NCI-H146 (cell line): Measurements from ENCODE around the gene NNAT.
"Not testable (repeated sequence)": the region's sequence is repeated elsewhere in the genome, so short reads cannot be mapped to it uniquely, and the experiment has no call there.

Experiments used
- DNase-seq: peaks from one replicate; lab custom pipeline; 2025; lab: John Stamatoyannopoulos, UW

NNAT gene

DNA sequence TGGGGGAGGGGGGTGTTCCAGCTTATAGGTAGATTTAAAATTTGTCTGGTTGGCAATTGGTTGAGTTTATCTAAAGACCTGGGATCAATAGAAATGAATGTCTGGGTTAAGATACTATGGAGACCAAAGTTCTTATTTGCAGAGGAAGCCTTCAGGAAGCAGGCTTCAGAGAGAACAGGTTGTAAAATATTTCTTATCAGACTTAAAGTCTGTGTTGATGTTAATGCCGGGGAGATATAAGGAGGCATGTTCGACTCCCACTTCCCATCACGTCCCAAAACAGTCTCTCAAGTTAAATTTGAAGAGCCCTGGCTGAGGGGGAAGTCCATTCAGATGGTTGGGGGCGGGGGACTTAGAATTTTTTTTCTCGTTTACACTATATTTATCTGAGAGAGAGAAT lies 19.0 kb downstream of the NNAT start:
- DNase-seq: no peak

DNA sequence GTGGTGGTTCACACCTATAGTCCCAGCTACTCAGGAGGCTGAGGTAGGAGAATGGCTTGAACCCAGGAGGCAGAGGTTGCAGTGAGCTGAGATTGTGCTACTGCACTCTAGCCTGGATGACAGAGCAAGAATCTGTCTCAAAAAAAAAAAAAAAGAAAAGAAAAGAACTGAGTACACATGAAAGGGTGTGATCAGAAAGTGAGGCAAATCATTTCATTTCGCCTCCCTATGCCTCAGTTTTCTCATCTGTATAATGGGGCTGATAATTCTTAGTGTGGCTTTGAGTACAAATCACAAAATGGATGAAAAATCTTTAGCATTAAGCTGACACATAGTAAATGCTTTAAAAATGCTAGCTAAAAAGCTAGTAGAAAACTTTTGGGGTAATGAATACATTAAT lies 19.8 kb downstream of the NNAT start:
- not testable (repeated sequence) for DNase-seq

DNA sequence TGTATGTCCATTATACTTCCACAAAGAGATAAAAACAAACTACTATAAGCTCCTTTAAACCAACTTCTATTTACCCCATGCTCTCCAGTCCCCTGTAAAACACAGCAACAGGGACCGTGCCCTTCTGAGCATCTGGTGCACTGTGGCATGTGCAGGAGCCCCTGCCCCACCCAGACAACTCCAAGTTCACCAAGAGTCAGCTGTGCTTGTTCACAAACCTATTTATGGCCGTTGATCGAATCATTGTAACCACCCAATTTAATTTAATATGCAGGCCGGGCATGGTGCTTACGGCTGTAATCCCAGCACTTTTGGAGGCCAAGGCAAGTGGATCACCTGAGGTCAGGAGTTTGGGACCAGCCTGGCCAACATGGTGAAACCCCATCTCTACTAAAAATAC lies 20.3 kb downstream of the NNAT start:
- DNase-seq: no peak

DNA sequence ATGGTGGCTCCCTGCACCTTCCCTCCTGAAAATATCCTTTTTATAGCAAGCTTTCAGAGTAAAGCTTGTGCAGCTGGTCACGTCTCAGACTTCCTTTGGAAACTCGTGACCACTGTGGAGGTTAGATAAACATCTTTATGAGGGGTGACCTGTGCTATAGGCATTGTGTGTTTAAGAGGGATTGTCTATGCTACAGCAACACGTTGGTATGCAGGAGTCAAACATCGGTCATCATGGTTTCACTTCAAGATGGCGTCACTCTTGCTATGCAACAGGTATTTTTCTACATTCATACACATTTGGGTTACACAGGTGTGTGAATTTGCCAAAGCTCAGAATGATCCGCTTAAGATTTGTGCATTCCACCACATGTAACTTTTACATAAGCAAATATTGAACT lies 21.2 kb downstream of the NNAT start:
- DNase-seq: peak; percentile 41

DNA sequence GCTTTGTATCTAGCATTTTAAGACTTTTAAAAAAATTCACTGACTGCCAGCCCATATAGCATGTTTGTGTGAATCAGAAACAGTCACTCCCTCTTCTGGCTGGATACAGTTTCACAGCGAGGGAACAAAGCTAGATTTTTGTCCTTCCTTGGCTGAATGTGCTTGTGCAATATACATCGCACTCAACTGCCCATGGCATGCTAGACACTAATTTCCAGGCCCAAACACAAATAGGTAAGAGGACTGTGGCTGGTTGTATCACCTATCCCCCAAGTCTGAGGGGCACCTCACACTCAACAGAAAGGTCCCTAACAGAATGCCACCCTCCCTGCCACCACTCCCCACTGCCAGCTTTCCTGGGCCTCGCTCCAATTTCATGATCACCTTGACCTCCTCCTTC lies 22.8 kb downstream of the NNAT start:
- DNase-seq: no peak

DNA sequence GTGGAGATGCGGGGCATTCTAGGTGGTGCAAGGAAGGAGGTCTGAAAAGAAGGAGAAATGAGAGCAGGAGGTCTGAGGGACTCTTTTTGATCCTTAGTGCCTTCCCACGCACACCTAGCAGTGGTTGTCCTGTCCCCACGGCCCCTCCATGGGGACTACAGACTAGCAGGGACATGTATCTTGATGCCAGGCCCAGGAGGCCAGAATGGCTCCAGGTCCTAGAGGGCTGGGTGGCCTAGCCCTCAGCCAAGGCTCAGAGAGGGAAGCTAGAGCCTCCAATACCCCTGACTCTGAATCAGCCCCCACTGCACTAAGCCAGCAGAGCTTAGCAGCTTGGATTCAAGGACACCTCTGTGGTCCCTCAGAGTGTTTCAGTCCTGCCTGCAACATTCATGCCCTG lies 23.3 kb downstream of the NNAT start:
- DNase-seq: no peak

DNA sequence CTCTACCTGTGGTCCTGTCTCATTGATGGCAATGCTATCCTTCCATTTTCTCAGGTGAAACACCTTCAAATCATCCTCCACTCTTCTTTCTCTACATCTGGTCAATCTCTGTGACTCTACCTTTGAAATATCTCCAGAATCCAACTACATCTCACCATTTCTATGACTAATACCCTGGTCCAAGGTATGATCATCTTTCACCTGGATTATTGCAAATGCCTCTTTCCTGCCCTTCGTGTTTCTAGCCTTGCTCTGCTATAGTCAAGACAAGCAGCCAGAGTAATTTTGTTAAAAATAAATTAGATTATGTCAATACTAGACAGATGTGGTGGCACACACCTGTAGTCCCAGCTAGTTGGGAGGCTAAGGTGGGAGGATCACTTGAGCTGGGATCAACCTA lies 24.5 kb downstream of the NNAT start:
- no peak for DNase-seq

DNA sequence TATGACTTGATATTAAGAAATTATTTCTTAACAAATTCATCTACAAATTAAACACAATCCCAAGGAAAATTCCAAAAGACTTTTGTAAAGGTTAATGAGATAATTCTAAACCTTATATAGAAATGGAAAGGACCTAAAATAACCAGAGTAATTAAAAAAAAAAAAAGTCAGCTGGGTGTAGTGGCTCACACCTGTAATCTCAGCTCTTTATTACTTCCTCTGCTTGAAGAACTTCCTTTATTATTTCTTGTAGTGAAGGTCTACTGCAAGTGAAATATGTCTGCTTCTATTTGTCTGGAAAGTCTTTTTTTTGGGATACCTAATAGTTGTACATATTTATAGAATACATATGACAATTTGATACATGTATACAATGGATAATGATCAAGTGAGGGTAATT lies 26.9 kb downstream of the NNAT start:
- DNase-seq: no peak

DNA sequence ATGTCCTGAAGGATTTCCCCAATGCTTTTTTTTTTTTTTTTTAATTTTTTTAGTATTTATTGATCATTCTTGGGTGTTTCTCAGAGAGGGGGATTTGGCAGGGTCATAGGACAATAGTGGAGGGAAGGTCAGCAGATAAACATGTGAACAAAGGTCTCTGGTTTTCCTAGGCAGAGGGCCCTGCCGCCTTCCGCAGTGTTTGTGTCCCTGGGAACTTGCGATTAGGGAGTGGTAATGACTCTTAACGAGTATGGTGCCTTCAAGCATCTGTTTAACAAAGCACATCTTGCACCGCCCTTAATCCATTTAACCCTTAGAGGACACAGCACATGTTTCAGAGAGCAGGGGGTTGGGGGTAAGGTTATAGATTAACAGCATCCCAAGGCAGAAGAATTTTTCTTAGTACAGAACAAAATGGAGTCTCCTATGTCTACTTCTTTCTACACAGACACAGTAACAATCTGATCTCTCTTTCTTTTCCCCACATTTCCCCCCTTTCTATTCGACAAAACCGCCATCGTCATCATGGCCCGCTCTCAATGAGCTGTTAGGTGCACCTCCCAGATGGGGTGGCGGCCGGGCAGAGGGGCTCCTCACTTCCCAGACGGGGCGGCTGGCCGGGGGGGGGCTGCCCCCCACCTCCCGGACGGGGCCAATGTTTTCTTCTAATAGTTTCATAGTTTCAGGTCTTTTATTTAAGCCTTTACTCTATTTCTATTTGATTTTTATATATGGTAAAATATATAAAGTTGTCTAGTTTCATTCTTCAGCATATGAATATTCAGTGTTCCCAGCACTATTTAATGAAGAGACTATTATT lies 29.3 kb downstream of the NNAT start:
- not testable (repeated sequence) for DNase-seq

DNA sequence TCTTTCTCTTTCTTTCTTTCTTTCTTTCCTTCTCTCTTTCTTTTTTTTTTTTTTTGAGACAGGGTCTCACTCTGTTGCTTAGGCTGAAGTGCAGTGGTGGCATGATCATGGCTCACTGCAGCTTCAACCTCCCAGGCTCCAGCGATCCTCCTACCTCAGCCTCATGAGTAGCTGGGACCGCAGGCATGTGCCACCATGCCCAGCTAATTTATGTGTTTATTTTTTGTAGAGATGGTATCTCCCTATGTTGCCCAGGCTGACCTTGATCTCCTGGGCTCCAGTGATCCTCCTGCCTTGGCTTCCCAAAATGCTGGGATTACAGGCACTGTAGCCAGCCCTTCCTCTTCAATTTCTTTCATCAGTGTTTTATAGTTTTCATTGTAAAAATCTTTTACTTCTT lies 30.6 kb downstream of the NNAT start:
- not testable (repeated sequence) for DNase-seq

DNA sequence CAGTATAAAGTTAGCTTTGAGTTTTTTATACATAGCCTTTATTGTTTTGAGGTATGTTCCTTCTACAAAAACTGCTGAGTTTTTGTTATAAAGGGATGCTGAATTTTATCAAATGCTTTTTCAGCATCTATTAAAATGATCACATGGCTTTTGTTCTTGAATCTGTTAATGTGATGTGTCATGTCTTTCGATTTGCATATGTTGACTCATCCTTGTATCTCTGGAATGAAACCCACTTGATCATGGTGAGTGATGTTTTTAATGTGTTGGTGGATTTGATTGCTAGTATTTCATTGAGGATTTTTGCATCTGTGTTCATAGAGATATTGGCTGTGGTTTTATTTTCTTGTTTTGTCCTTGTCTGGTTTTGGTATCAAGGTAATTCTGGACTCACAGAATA lies 31.4 kb downstream of the NNAT start:
- DNase-seq: no peak

DNA sequence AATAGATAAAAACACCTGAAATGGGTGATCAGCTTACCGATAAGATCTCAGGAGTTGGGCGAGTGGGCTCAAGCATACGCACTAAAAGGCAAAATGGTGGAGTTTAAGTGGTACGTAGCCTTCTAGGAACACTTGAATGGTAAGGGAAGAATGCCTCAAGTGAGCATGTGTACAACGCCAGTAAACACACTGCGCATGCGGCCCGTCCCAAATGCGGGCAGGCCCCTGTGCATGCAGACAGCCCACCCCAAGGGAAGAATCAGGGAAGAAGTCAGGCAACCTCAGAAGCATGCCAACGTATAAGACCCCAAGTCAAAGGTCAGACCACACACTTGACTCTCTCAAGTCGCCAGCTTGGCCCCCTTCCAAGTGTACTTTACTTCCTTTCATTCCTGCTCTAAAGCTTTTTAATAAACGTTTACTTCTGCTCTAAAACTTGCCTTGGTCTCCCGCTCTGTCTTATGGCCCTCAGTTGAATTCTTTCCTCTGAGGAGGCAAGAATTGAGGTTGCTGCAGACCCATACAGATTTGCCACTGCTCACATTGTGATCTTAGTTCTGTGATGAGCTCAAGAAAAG lies 33.8 kb downstream of the NNAT start:
- DNase-seq: not testable (repeated sequence)

DNA sequence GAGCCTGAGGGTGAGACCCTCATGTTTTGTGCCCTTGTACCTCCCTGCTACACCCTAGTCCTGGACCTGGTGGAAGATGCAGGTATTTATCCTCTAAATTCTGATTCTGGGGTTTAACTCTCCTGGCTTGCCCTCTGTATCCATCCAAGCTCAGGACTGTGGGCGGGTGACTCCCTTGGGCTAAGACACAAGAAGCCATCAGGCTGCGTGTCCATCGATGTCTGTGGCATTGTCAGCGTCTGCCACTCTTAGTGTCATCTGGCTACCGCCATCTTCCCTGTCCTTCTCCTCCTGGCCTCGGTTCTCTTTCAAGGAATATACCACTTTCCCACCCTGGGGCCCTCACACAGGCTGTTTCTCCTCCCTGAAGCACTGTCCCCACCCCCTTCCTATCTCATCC lies 35.5 kb downstream of the NNAT start:
- DNase-seq: no peak

DNA sequence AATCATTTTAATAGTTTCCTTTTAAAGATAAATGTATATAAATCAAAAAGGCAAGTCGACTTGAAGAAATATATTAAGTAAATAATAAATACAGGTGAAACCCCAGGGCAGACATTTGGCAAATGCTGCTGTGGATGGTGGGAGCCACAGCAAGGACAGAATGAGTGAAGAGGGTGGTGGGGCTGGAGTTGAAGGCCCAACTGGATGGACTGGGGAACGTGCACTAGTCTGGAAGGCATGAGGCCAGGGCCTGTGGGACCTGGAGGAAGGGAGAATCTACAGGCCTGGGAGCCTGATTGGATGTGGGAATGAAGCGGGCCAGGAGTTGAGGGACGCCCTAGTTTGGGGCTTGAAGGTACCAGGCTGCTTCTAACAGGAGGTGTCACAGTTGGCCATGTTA lies 37.3 kb downstream of the NNAT start:
- DNase-seq: no peak

DNA sequence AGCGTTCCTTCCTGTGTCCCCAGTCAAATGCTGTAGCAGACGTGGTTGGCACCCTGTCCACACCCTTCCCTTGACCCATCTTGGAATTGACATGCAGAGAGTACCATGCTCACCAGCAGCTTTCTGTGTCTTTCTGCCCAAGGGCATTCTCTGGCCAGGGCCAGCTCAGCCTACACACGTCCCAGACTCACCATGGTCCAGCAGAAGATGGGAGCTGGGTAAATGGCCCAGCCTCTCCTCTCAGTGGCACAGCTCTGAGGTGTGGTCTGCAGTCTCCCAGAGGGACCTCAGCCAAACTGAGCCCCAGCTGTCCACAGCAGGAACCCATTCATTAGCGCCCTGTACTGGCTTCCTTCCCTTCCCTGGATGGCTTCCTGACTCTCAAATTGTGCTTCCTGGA lies 37.7 kb downstream of the NNAT start:
- DNase-seq: peak; percentile 7

DNA sequence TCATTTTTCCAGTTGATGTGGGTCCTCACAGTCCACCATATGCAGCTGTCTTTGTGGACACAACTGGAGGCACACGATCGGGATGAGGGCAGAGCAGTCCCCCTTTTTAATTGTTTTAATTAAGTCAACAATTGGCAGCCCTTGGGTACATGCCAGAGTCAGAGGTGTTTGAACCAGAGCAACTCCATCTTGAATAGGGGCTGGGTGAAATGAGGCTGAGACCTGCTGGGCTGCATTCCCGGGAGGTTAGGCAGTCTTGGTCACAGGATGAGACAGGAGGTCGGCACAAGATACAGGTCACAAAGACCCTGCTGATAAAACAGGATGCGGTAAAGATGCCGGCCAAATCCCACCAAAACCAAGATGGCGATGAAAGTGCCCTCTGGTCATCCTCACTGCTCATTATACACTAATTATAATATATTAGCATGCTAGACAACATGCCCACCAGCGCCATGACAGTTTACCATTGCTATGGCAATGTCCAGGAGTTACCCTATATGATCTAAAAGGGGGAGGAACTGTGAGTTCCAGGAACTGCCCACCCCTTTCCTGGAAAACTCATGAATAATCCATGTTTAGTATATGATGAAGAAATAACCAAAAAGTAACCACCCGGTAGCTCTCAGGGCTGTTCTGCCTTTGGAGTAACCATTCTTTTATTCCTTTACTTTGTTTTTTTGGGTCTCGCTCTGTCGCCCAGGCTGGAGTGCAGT lies 38.4 kb downstream of the NNAT start:
- peak; percentile 7 for DNase-seq

DNA sequence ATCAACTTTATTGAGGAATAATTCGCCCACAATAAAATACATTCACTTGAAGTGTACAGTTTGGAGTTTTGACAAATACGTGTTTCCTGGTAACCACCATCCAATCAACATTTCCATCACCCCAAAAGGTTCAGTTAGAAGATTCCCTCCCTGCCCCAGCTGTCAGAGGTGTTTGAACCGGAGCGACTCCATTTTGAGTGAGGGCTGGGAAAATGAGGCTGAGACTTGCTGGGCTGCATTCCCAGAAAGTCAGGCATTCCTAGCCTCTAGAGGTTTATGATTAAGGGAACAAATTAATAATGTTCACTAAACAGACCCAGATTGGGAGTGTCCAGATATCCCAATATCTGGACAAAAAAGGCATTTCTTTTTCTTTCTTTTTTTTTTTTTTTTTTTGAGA lies 39.6 kb downstream of the NNAT start:
- no peak for DNase-seq

DNA sequence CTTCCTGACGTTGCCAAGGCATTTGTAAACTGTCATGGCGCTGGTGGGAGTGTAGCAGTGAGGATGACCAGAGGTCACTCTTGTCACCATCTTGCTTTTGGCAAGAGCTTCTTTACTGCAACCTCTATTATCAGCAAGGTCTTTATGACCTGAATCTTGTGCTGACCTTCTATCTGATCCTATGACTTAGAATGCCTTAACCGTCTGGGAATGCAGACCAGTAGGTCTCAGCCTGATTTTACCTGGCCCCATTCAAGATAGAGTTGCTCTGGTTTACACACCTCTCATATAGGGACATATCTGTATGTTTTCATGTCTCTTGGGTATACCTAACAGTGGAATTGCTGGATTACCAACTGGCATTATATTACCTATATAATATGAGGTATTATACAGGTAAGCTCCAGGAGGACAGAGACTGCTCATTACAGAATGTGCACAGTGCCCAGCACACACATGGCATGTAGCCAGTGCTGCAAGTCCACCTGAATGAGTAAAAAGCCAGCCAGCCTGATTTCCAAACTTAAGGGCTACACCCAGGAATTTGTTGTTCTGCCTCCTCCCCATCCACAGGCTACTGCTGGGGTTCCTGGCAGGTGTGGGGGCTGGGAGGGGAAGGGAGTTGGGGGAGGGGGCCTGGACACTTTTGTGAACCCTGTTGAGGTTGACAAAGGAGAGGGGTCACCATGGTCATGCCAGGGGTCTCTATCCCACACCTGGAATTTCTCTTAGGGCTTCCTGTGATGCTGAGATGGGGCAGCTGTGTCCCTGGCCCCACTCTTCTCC lies 41.8 kb downstream of the NNAT start:
- DNase-seq: no peak

DNA sequence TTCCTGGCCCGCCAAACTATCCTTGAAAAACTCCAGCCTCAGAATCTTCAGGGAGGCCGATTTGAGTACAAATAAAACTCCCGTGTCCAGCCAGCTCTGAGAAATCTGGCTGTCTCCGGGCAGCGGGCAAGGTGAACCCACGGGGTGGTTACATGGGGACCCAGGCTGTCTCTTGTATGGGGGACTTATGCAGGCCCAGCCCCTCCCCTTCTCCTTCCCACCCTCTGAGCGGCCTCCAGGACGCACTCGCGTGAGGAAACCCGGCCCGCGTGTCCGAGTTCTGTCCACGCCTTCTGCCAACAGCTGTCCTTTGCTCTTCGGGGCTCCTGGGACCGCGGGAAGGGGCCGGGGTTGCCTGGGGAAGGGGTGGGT lies 43.0 kb downstream of the NNAT start:
- no peak for DNase-seq

DNA sequence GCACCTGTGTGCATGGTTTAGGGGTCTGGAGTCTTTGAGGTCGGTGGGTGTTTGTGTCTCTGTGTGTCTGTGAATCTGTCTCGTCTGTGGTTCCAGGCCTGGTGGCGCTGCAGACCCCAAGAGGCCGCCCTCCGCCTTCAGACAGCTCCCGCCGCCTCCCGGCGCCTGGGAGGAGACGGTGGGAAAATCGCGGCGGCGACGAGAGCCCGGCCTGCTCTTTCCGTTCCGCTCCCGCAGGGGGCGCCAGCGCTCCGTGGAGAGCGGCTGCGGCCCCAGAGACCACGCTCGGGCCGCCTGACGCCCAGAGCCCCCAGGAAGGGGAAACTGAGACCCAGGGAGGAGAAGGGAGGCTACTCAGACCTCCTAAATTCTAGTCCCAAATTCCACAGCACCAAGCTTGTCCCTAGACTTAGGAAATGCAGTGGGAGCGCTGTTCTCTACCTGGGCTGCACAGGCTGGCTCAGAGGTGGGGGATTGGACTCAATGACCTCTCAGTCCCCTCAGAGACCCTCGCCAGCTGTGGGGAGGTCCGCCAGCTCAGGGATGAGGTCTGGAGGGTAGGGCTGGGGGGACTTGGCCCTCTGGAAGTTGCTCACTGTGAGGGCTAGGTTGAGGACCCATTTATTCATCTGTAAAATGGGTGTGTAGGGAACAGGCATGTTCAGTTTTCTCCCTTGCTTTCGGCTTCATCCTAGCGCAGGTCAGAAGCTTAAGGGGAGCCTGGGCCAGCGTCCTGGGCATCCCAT lies 43.5 kb downstream of the NNAT start:
- DNase-seq: peak; percentile 56

DNA sequence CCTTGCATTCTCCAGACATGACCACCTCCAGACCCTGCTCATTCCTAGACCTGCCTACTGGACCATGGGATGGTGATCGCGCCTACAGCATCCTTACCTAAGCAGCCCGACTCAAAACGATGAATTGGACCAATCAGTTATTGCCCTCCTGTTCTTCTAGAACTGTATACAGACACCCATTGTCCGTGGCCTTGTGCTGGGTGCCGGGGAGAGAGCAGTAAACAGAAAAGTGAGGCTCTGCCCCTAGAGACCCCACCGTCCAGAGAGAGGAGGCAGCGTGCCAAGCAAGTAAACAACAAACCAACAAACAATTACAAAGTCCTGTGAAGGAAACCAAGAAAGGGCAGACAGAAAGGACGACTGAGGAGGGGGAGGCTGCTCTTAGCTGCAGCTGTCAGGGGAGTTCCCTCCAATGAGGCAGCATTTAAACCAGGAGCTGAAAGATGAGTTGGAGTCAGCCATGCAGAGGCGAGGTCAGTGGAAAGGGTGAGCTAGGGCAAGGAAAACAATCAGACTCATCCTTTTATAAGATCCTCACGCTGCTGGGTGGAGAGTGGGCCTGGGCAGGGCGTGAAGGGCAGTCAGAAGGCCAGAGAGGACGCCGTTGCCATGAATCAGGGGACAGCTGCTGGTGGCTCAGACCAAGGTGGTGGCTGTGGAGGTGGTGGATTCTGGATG lies 44.2 kb downstream of the NNAT start:
- peak; percentile 50 for DNase-seq
